A549 (cell line): Measurements from ENCODE around the gene TSHZ2.

Experiments used
- BHLHE40 ChIP-seq: IDR thresholded peaks from 2 replicates; pipeline ENCODE4 v1.6.1; 2012; ENCODE audit warnings: low read depth, low read length, inconsistent platforms
- CHD2 ChIP-seq: fragments of 150-350 bp; IDR thresholded peaks from 2 replicates; pipeline ENCODE4 v1.6.1; 2014; ENCODE audit warnings: low read length; ENCODE audit not compliant: partially characterized antibody
- ESRRA ChIP-seq: fragments of 150-350 bp; IDR thresholded peaks from 2 replicates; pipeline ENCODE4 v1.6.1; 2014; ENCODE audit warnings: mild to moderate bottlenecking, low read length, borderline replicate concordance
- MAFK ChIP-seq: fragments of 450-650 bp; IDR thresholded peaks from 2 replicates; pipeline ENCODE4 v1.6.1; 2014; ENCODE audit not compliant: partially characterized antibody
- MAZ ChIP-seq: fragments of 150-350 bp; IDR thresholded peaks from 2 replicates; pipeline ENCODE4 v1.6.1; 2014; ENCODE audit warnings: antibody characterized with exemption, low read depth, low read length, borderline replicate concordance
- POLR2A ChIP-seq: IDR thresholded peaks from 2 replicates; pipeline ENCODE4 v1.6.1; 2012; ENCODE audit warnings: mild to moderate bottlenecking, low read length
- SMC3 ChIP-seq: fragments of >200 bp; sonication (Bioruptor Twin); formaldehyde crosslinking; IDR thresholded peaks from 3 replicates; pipeline ENCODE4 v1.6.1; 2018; ENCODE audit warnings: inconsistent platforms
- SREBF2 ChIP-seq: fragments of 450-650 bp; IDR thresholded peaks from 2 replicates; pipeline ENCODE4 v1.6.1; 2014; ENCODE audit warnings: mild to moderate bottlenecking, moderate library complexity
- TF ChIP-seq, protein P1 (sequence below): fragments of >200 bp; sonication (Bioruptor Twin); formaldehyde crosslinking; IDR thresholded peaks from 3 replicates; pipeline ENCODE4 v1.5.1; 2016
- TF ChIP-seq, protein P2 (sequence below): fragments of 450-650 bp; IDR thresholded peaks from 2 replicates; pipeline ENCODE4 v1.6.1; 2014; ENCODE audit warnings: antibody characterized with exemption
- TF ChIP-seq, protein P3 (sequence below): fragments of >200 bp; sonication (Bioruptor Twin); formaldehyde crosslinking; IDR thresholded peaks from 3 replicates; pipeline ENCODE4 v1.6.1; 2016

DNA sequence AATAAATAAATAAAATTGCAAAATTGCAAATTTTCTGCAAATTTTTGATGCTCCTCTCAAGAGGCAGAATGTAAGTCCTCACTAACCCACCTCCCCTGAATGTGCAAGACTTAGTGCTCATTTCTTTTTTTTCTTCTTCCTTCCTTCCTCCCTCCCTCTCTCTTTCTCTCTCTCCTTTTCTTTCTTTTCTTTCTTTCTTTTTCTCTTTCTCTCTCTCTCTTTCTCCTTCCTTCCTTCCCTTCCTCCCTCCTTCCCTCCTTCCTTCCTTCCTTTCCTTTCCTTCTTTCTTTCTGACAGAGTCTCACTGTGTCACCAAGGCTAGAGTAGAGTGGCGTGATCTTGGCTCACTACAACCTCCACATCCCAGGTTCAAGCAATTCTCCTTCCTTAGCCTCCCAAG is 561.3 kb downstream of the TSHZ2 start:
- TF ChIP-seq, protein P1, sequence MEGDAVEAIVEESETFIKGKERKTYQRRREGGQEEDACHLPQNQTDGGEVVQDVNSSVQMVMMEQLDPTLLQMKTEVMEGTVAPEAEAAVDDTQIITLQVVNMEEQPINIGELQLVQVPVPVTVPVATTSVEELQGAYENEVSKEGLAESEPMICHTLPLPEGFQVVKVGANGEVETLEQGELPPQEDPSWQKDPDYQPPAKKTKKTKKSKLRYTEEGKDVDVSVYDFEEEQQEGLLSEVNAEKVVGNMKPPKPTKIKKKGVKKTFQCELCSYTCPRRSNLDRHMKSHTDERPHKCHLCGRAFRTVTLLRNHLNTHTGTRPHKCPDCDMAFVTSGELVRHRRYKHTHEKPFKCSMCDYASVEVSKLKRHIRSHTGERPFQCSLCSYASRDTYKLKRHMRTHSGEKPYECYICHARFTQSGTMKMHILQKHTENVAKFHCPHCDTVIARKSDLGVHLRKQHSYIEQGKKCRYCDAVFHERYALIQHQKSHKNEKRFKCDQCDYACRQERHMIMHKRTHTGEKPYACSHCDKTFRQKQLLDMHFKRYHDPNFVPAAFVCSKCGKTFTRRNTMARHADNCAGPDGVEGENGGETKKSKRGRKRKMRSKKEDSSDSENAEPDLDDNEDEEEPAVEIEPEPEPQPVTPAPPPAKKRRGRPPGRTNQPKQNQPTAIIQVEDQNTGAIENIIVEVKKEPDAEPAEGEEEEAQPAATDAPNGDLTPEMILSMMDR: no peak
- TF ChIP-seq, protein P2, sequence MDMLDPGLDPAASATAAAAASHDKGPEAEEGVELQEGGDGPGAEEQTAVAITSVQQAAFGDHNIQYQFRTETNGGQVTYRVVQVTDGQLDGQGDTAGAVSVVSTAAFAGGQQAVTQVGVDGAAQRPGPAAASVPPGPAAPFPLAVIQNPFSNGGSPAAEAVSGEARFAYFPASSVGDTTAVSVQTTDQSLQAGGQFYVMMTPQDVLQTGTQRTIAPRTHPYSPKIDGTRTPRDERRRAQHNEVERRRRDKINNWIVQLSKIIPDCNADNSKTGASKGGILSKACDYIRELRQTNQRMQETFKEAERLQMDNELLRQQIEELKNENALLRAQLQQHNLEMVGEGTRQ: no peak
- TF ChIP-seq BHLHE40 (no peak), ESRRA (no peak), POLR2A (no peak), MAZ (no peak), SREBF2 (no peak), SMC3 (no peak), CHD2 (no peak), MAFK (no peak)
- TF ChIP-seq, protein P3, sequence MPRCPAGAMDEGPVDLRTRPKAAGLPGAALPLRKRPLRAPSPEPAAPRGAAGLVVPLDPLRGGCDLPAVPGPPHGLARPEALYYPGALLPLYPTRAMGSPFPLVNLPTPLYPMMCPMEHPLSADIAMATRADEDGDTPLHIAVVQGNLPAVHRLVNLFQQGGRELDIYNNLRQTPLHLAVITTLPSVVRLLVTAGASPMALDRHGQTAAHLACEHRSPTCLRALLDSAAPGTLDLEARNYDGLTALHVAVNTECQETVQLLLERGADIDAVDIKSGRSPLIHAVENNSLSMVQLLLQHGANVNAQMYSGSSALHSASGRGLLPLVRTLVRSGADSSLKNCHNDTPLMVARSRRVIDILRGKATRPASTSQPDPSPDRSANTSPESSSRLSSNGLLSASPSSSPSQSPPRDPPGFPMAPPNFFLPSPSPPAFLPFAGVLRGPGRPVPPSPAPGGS: no peak
